ENCODE results near the gene NHS.

Gene NHS

GRCh38 chrX:17374619-17375366 is at the start of gene NHS:
Gene NHS, plus strand, starts transcription at chrX:17375200. Its CDS starts 558 bp downstream, at chrX:17375758.
- no peak for TF ChIP-seq POLR2A (IDR thresholded peaks at IDR 0.05; ENCODE audit: low read depth, low read length)
- FAIRE-seq (no peak), DNase-seq (ENCODE audit: insufficient read length, low spot score) (peak; percentile 27)

GRCh38 chrX:17328837-17329236 is 46.2 kb upstream of the NHS start:
- DNase-seq (ENCODE audit: insufficient read length, low spot score) (no peak), FAIRE-seq (no peak)
- no peak for TF ChIP-seq POLR2A (IDR thresholded peaks at IDR 0.05; ENCODE audit: low read depth, low read length)

GRCh38 chrX:17336377-17336776 is 38.6 kb upstream of the NHS start:
- FAIRE-seq: no peak
- no peak for TF ChIP-seq POLR2A (IDR thresholded peaks at IDR 0.05; ENCODE audit: low read depth, low read length)
- no peak for DNase-seq (ENCODE audit: insufficient read length, low spot score)

GRCh38 chrX:17355976-17356375 is 19.0 kb upstream of the NHS start:
- TF ChIP-seq POLR2A (IDR thresholded peaks at IDR 0.05; ENCODE audit: low read depth, low read length): no peak
- DNase-seq (ENCODE audit: insufficient read length, low spot score) (no peak), FAIRE-seq (no peak)

GRCh38 chrX:17359500-17359899 is 15.5 kb upstream of the NHS start:
- no peak for FAIRE-seq
- no peak for DNase-seq (ENCODE audit: insufficient read length, low spot score)

GRCh38 chrX:17361620-17362019 is 13.4 kb upstream of the NHS start:
- DNase-seq (ENCODE audit: insufficient read length, low spot score) (no peak), FAIRE-seq (no peak)

More at GRCh38 chrX:17359500-17359899, 15.5 kb upstream of the NHS start:
- TF ChIP-seq POLR2A (IDR thresholded peaks at IDR 0.05; ENCODE audit: low read depth, low read length): no peak

GRCh38 chrX:17368002-17368401 is 7.0 kb upstream of the NHS start:
- no peak for FAIRE-seq
- no peak for TF ChIP-seq POLR2A (IDR thresholded peaks at IDR 0.05; ENCODE audit: low read depth, low read length)

More at GRCh38 chrX:17361620-17362019, 13.4 kb upstream of the NHS start:
- no peak for TF ChIP-seq POLR2A (IDR thresholded peaks at IDR 0.05; ENCODE audit: low read depth, low read length)

GRCh38 chrX:17369309-17369708 is 5.7 kb upstream of the NHS start:
- no peak for FAIRE-seq
- DNase-seq (ENCODE audit: insufficient read length, low spot score): no peak
- no peak for TF ChIP-seq POLR2A (IDR thresholded peaks at IDR 0.05; ENCODE audit: low read depth, low read length)

More at GRCh38 chrX:17368002-17368401, 7.0 kb upstream of the NHS start:
- no peak for DNase-seq (ENCODE audit: insufficient read length, low spot score)

GRCh38 chrX:17370191-17370590 is 4.8 kb upstream of the NHS start:
- no peak for DNase-seq (ENCODE audit: insufficient read length, low spot score)
- FAIRE-seq: no peak
- TF ChIP-seq POLR2A (IDR thresholded peaks at IDR 0.05; ENCODE audit: low read depth, low read length): no peak

GRCh38 chrX:17372052-17372451 is 2.9 kb upstream of the NHS start:
- DNase-seq (ENCODE audit: insufficient read length, low spot score): no peak
- no peak for FAIRE-seq
- no peak for TF ChIP-seq POLR2A (IDR thresholded peaks at IDR 0.05; ENCODE audit: low read depth, low read length)

GRCh38 chrX:17373337-17373736 is 1.7 kb upstream of the NHS start:
- no peak for FAIRE-seq
- TF ChIP-seq POLR2A (IDR thresholded peaks at IDR 0.05; ENCODE audit: low read depth, low read length): no peak
- no peak for DNase-seq (ENCODE audit: insufficient read length, low spot score)

GRCh38 chrX:17375367-17375636 is 302 bp downstream of the NHS start:
- TF ChIP-seq POLR2A (IDR thresholded peaks at IDR 0.05; ENCODE audit: low read depth, low read length): no peak
- FAIRE-seq: no peak
- no peak for DNase-seq (ENCODE audit: insufficient read length, low spot score)

GRCh38 chrX:17375637-17376430 is 834 bp downstream of the NHS start:
- DNase-seq (ENCODE audit: insufficient read length, low spot score): no peak
- no peak for FAIRE-seq

GRCh38 chrX:17376431-17377077 is 1.6 kb downstream of the NHS start:
- DNase-seq (ENCODE audit: insufficient read length, low spot score) (no peak), FAIRE-seq (no peak)
- no peak for TF ChIP-seq POLR2A (IDR thresholded peaks at IDR 0.05; ENCODE audit: low read depth, low read length)

More at GRCh38 chrX:17375637-17376430, 834 bp downstream of the NHS start:
- TF ChIP-seq POLR2A (IDR thresholded peaks at IDR 0.05; ENCODE audit: low read depth, low read length): 0 out of 2 replicates have a peak, but pooled peaks have one; percentile 12

Data from H54 (cell line).